GM12892 (cell line): ENCODE measurements around the gene FDXACB1.

ENCODE experiments used
- POLR2A ChIP-seq: IDR thresholded peaks from 2 replicates; pipeline ENCODE4 v1.6.1; 2011; ENCODE audit warnings: low read depth, low read length, control low read depth
- POLR2AphosphoS5 ChIP-seq: IDR thresholded peaks from 2 replicates; pipeline ENCODE4 v1.6.1; 2011; ENCODE audit warnings: low read depth, low read length, control low read depth

DNA sequence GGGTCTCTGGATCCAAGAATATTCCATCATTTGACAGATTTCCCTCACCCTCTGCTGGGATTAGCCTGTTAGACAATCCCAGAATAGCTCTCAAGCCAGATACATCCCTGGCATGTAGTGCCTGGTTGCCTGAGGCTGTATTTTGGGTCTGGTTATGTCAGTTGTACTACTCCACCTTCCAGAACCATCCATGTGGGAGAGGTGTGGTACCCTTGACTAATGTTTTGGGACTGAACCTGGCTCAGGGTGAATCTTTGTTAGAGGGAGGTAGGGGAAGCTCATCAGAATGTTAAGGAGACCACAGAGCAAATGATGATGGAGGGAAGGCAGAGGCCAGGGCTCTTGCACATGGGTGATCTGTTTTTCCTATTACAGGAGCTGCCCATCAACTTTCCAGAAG, 45.0 kb upstream of the FDXACB1 start:
- TF ChIP-seq POLR2A (no peak), POLR2AphosphoS5 (no peak)
